DND-41 (cell line): ENCODE results near the gene PLA2G12B.
"Not testable (repeated sequence)": the region's sequence is repeated elsewhere in the genome, so short reads cannot be mapped to it uniquely, and the experiment has no call there.

Source experiments
- ATAC-seq: fragments of 200-7000 bp; cut with Tn5 transposase; 3 replicates; pipeline ENCODE4 v1.9.1; 2021; ENCODE audit warnings: low read depth; ENCODE audit not compliant: insufficient read depth
- DNase-seq: peaks from one replicate; pipeline ENCODE4 v3.0.0-alpha.2; 2020
- H2AFZ ChIP-seq: 2 replicates; pipeline ENCODE4 v1.6.0; 2012; ENCODE audit warnings: low read depth, low read length
- H3K27ac ChIP-seq: 2 replicates; pipeline ENCODE4 v1.5.1; 2012; ENCODE audit warnings: low read length, inconsistent platforms
- H3K27me3 ChIP-seq: fragments of 200-600 bp; sonication (generic); 2 replicates; pipeline ENCODE4 v1.6.0; 2012; ENCODE audit warnings: low read length, mild to moderate bottlenecking, inconsistent platforms; ENCODE audit not compliant: insufficient read depth, poor library complexity
- H3K36me3 ChIP-seq: 2 replicates; pipeline ENCODE4 v1.5.1; 2012; ENCODE audit warnings: low read length, inconsistent platforms; ENCODE audit not compliant: insufficient read depth
- H3K4me1 ChIP-seq: 2 replicates; pipeline ENCODE4 v1.5.1; 2012; ENCODE audit warnings: mild to moderate bottlenecking, low read length; ENCODE audit not compliant: insufficient read depth
- H3K4me2 ChIP-seq: 2 replicates; pipeline ENCODE4 v1.6.0; 2012; ENCODE audit warnings: mild to moderate bottlenecking, moderate library complexity, low read length, inconsistent platforms; ENCODE audit not compliant: insufficient read depth
- H3K4me3 ChIP-seq, 2 experiments: fragments of 200-600 bp in 1 of 2; shearing (Covaris generic) in 1 of 2; 2 replicates each; pipeline ENCODE4 v1.5.1; 2012 to 2016; ENCODE audit warnings: inconsistent platforms in 2 of 2, low read length in 2 of 2, mild to moderate bottlenecking in 2 of 2, low read depth in 1 of 2, moderate library complexity in 1 of 2
- H3K79me2 ChIP-seq: 2 replicates; pipeline ENCODE4 v1.6.0; 2012; ENCODE audit warnings: low read length, inconsistent platforms; ENCODE audit not compliant: insufficient read depth
- H3K9ac ChIP-seq: 2 replicates; pipeline ENCODE4 v1.6.0; 2012; ENCODE audit warnings: low read depth, mild to moderate bottlenecking, inconsistent platforms, low read length, moderate library complexity
- H3K9me3 ChIP-seq: 2 replicates; pipeline ENCODE4 v1.5.1; 2012; ENCODE audit warnings: low read length, moderate library complexity, mild to moderate bottlenecking, inconsistent platforms; ENCODE audit not compliant: insufficient read depth, severe bottlenecking
- H4K20me1 ChIP-seq: 2 replicates; pipeline ENCODE4 v1.6.0; 2012; ENCODE audit warnings: low read length; ENCODE audit not compliant: insufficient read depth
- CTCF ChIP-seq: IDR thresholded peaks from 2 replicates; pipeline ENCODE4 v1.5.1; 2012; ENCODE audit warnings: borderline replicate concordance, low read length, moderate library complexity, mild to moderate bottlenecking; ENCODE audit not compliant: poor library complexity, severe bottlenecking; ENCODE audit errors: extremely low read depth
- EZH2 ChIP-seq: IDR thresholded peaks from 3 replicates; pipeline ENCODE4 v1.6.1; 2012; ENCODE audit warnings: borderline replicate concordance, low read depth, mild to moderate bottlenecking, moderate library complexity, low read length, inconsistent platforms; ENCODE audit not compliant: severe bottlenecking

PLA2G12B gene

GRCh38 chr10:72997099-72997498, 42.5 kb upstream of the PLA2G12B start:
- H3K79me2 ChIP-seq, result no peaks in the 10 kb centered on the region
- no peaks in the 10 kb centered on the region for H4K20me1 ChIP-seq
- DNase-seq, result no peak
- no peak overlapping the region for H3K4me2 ChIP-seq
- H3K9ac ChIP-seq, result no peak overlapping the region
- TF ChIP-seq EZH2, result no peak
- no peak for TF ChIP-seq CTCF
- H3K36me3 ChIP-seq, result no peaks in the 10 kb centered on the region
- peaks cover 8% of the 10 kb centered on the region for H3K9me3 ChIP-seq
- no peak overlapping the region for H2AFZ ChIP-seq
- no peaks in the 10 kb centered on the region for H3K27me3 ChIP-seq
- no peaks in the 10 kb centered on the region for H3K4me1 ChIP-seq
- H3K27ac ChIP-seq, result no peak overlapping the region
- no peak for ATAC-seq
- H3K4me3 ChIP-seq, result no peak overlapping the region

- not testable (repeated sequence) for H3K4me3 ChIP-seq, DNase-seq, H2AFZ ChIP-seq, H3K27ac ChIP-seq, H4K20me1 ChIP-seq, H3K4me2 ChIP-seq, ATAC-seq, H3K9ac ChIP-seq, H3K9me3 ChIP-seq, H3K4me1 ChIP-seq, H3K36me3 ChIP-seq, H3K27me3 ChIP-seq, H3K79me2 ChIP-seq
Observed at GRCh38 chr10:72995459-72995858, 40.9 kb upstream of the PLA2G12B start.

- H3K36me3 ChIP-seq, DNase-seq, H3K4me1 ChIP-seq, H3K79me2 ChIP-seq, H3K27me3 ChIP-seq, ATAC-seq, H3K9ac ChIP-seq, H3K4me3 ChIP-seq, H3K4me2 ChIP-seq, H3K27ac ChIP-seq, H2AFZ ChIP-seq, H3K9me3 ChIP-seq, H4K20me1 ChIP-seq: not testable (repeated sequence)
Observed at GRCh38 chr10:72989771-72990170, 35.2 kb upstream of the PLA2G12B start.

GRCh38 chr10:72984618-72985017, 30.0 kb upstream of the PLA2G12B start:
- peaks cover 12% of the 10 kb centered on the region for H3K9me3 ChIP-seq
- not testable (repeated sequence) for H3K9ac ChIP-seq, H3K36me3 ChIP-seq, H3K4me3 ChIP-seq, H3K4me2 ChIP-seq, H3K4me1 ChIP-seq, H2AFZ ChIP-seq, ATAC-seq, DNase-seq, H3K27ac ChIP-seq, H4K20me1 ChIP-seq, H3K27me3 ChIP-seq, H3K79me2 ChIP-seq

GRCh38 chr10:72981882-72982529, 27.4 kb upstream of the PLA2G12B start:
- H3K9ac ChIP-seq, result no peak overlapping the region
- H3K9me3 ChIP-seq, result peaks cover 26% of the 10 kb centered on the region
- ATAC-seq (0 out of 3 replicates have a peak, but pooled peaks have one; percentile 14), DNase-seq (no peak)
- no peaks in the 10 kb centered on the region for H3K79me2 ChIP-seq
- H2AFZ ChIP-seq, result no peak overlapping the region
- H3K27me3 ChIP-seq, result no peaks in the 10 kb centered on the region
- H3K4me1 ChIP-seq, result no peaks in the 10 kb centered on the region
- no peak overlapping the region for H3K27ac ChIP-seq
- no peak for TF ChIP-seq EZH2
- TF ChIP-seq CTCF, result no peak
- H3K4me3 ChIP-seq, result no peak overlapping the region
- H3K36me3 ChIP-seq, result no peaks in the 10 kb centered on the region
- no peaks in the 10 kb centered on the region for H4K20me1 ChIP-seq
- no peak overlapping the region for H3K4me2 ChIP-seq
